PFSK-1 (cell line): ENCODE measurements around the gene NDFIP2.

Experiments
- POLR2AphosphoS5 ChIP-seq: IDR thresholded peaks from 2 replicates; pipeline ENCODE4 v1.6.1; 2012; ENCODE audit warnings: low read depth, mild to moderate bottlenecking, control low read depth, low read length, moderate library complexity
- REST ChIP-seq, 2 experiments: IDR thresholded peaks; 2 replicates each; pipeline versions ENCODE4 v1.6.1 to v1.8.0; 2011 to 2012; ENCODE audit warnings: low read depth in 2 of 2, low read length in 2 of 2, control low read depth in 1 of 2, inconsistent platforms in 1 of 2, mild to moderate bottlenecking in 1 of 2, moderate library complexity in 1 of 2; ENCODE audit not compliant: insufficient read depth in 1 of 2
- SIN3A ChIP-seq: IDR thresholded peaks from 2 replicates; pipeline ENCODE4 v1.6.1; 2012; ENCODE audit warnings: mild to moderate bottlenecking, low read length, moderate library complexity, borderline replicate concordance; ENCODE audit not compliant: insufficient read depth
- TAF1 ChIP-seq: IDR thresholded peaks from 2 replicates; pipeline ENCODE4 v1.6.1; 2012; ENCODE audit warnings: low read length, control low read depth, borderline replicate concordance; ENCODE audit not compliant: insufficient read depth

- TF ChIP-seq POLR2AphosphoS5, result no peak
- TF ChIP-seq SIN3A, result no peak
- no peak for TF ChIP-seq REST (IDR thresholded peaks at IDR 0.05; ENCODE audit: insufficient read depth in 1 of 2, low read depth in 2 of 2, low read length in 2 of 2)
- TF ChIP-seq TAF1, result no peak
Measured at GRCh38 chr13:79502859-79503468, 22.0 kb downstream of the NDFIP2 start.
